AG09319 (cell line): ENCODE data around the gene SLC36A1.

ENCODE experiments used
- DNase-seq: peaks from one replicate; pipeline ENCODE4 v3.0.0-alpha.2; 2010; ENCODE audit warnings: low read depth; ENCODE audit errors: extremely low read depth
- CTCF ChIP-seq: IDR thresholded peaks from 2 replicates; pipeline ENCODE4 v1.5.1; 2011; ENCODE audit warnings: low read depth, mild to moderate bottlenecking, inconsistent platforms, low read length, moderate library complexity

The SLC36A1 gene

GRCh38 chr5:151487544-151487943 lies 40.1 kb downstream of the SLC36A1 start:
- DNase-seq: no peak
- TF ChIP-seq CTCF: no peak

GRCh38 chr5:151490627-151491026 lies 43.2 kb downstream of the SLC36A1 start:
- no peak for DNase-seq
- no peak for TF ChIP-seq CTCF

GRCh38 chr5:151491062-151491461 lies 43.7 kb downstream of the SLC36A1 start:
- no peak for TF ChIP-seq CTCF
- no peak for DNase-seq

GRCh38 chr5:151492729-151493128 lies 45.3 kb downstream of the SLC36A1 start:
- no peak for TF ChIP-seq CTCF
- no peak for DNase-seq

- TF ChIP-seq CTCF: no peak
- no peak for DNase-seq
Observed at GRCh38 chr5:151493665-151494064, 46.3 kb downstream of the SLC36A1 start.

GRCh38 chr5:151495320-151495719 lies 47.9 kb downstream of the SLC36A1 start:
- no peak for TF ChIP-seq CTCF
- DNase-seq: no peak

GRCh38 chr5:151496041-151496484 lies 48.7 kb downstream of the SLC36A1 start:
- TF ChIP-seq CTCF: no peak
- DNase-seq: no peak
